K562 (cell line): ENCODE measurements around the gene CRYBG1. TPM values are rescaled to one million over a fixed set of nuclear protein-coding genes. Genes with fewer than 3 reads are reported as not detected.

Experiments used
- ATF1 ChIP-seq, 2 experiments: fragments of 450-650 bp in 1 of 2; IDR thresholded peaks; 2 replicates each; pipeline ENCODE4 v1.6.1; 2016; ENCODE audit warnings: missing compliant biosample characterization in 1 of 2, missing genetic modification characterization in 1 of 2
- CC2D1A ChIP-seq: fragments of 450-650 bp; IDR thresholded peaks from 2 replicates; pipeline ENCODE4 v1.6.1; 2017; ENCODE audit warnings: mild to moderate bottlenecking
- CEBPB ChIP-seq: fragments of 450-650 bp; IDR thresholded peaks from 2 replicates; pipeline ENCODE4 v1.6.1; 2016; ENCODE audit warnings: missing genetic modification characterization, missing compliant biosample characterization
- GTF2E2 ChIP-seq: fragments of 200-800 bp; sonication (Bioruptor generic); IDR thresholded peaks from 2 replicates; pipeline ENCODE4 v1.6.1; 2016; ENCODE audit warnings: missing genetic modification characterization, missing compliant biosample characterization
- HOMEZ ChIP-seq: fragments of 250-450 bp; sonication (Bioruptor Pico); IDR thresholded peaks from 2 replicates; pipeline ENCODE4 v1.4.0; 2020; ENCODE audit warnings: mild to moderate bottlenecking, moderate library complexity
- MAFK ChIP-seq: IDR thresholded peaks from 2 replicates; pipeline ENCODE4 v1.6.1; 2011; ENCODE audit warnings: low read length, improper control_type of control experiment
- MECOM ChIP-seq: fragments of 250-450 bp; sonication (Bioruptor Pico); IDR thresholded peaks from 2 replicates; pipeline ENCODE4 v1.8.0; 2022; ENCODE audit warnings: inconsistent platforms
- PHF21A ChIP-seq: fragments of 450-650 bp; IDR thresholded peaks from 2 replicates; pipeline ENCODE4 v1.6.1; 2017; ENCODE audit warnings: low read depth, borderline replicate concordance
- SNAPC5 ChIP-seq: fragments of 250-450 bp; sonication (Bioruptor Pico); IDR thresholded peaks from 2 replicates; pipeline ENCODE4 v1.8.0; 2021; ENCODE audit warnings: moderate library complexity, mild to moderate bottlenecking, inconsistent platforms
- YY1 ChIP-seq, 3 experiments: IDR thresholded peaks; 2 replicates each; pipeline ENCODE4 v1.6.1; 2011; ENCODE audit warnings: low read length in 2 of 3, mild to moderate bottlenecking in 2 of 3, moderate library complexity in 2 of 3, borderline replicate concordance in 1 of 3, control low read depth in 1 of 3, low read depth in 1 of 3; ENCODE audit not compliant: insufficient read depth in 3 of 3, insufficient replicate concordance in 2 of 3, control insufficient read depth in 1 of 3, insufficient read length in 1 of 3; ENCODE audit errors: extremely low read depth in 1 of 3
- ZFPM2 ChIP-seq: fragments of 250-450 bp; sonication (Bioruptor Pico); IDR thresholded peaks from 2 replicates; pipeline ENCODE4 v1.5.1; 2022; ENCODE audit warnings: mild to moderate bottlenecking
- ZNF175 ChIP-seq: fragments of 200-800 bp; sonication (Bioruptor generic); IDR thresholded peaks from 2 replicates; pipeline ENCODE4 v1.6.1; 2016; ENCODE audit warnings: low read depth, mild to moderate bottlenecking, missing genetic modification characterization, missing compliant biosample characterization
- ZNF778 ChIP-seq: fragments of 450-650 bp; formaldehyde crosslinking; IDR thresholded peaks from 2 replicates; pipeline ENCODE4 v1.4.0; 2020; ENCODE audit warnings: mild to moderate bottlenecking, moderate library complexity
- polyA plus RNA-seq, 8 experiments: library from polyadenylated mRNA; depleted of rRNA in 4 of 8; stranded (reverse) in 5 of 8; unstranded in 3 of 8; fragments of >200 nt; fragmentation: Nextera tagmentation in 2 of 8; fragmentation: Illumina TruSeq in 1 of 8; extraction: Ambion mirVana in 2 of 8; extraction: Trizol in 1 of 8; gene quantifications; 2 replicates each; pipeline versions ENCODE4 v1.2.1 to v1.2.3, GENCODE V29; 2011 to 2014; ENCODE audit warnings: inconsistent platforms in 1 of 8, missing spikeins in 1 of 8
- total RNA-seq, 7 experiments: library from RNA; depleted of rRNA in 6 of 7; stranded (reverse); fragments of >200 nt in 6 of 7; fragmentation: Illumina TruSeq in 2 of 7; extraction: Trizol in 2 of 7; gene quantifications; 2 replicates each; pipeline versions ENCODE4 v1.2.1 to v1.2.3, GENCODE V29; 2011 to 2021; ENCODE audit warnings: low replicate concordance in 1 of 7
- TF ChIP-seq, protein P1 (sequence below), 3 experiments: fragments of 200-800 bp in 1 of 3; fragments of 250-450 bp in 1 of 3; fragments of 450-650 bp in 1 of 3; sonication (Bioruptor Pico) in 1 of 3; sonication (Bioruptor generic) in 1 of 3; formaldehyde crosslinking in 1 of 3; IDR thresholded peaks; 2 replicates each; pipeline versions ENCODE4 v1.6.1 to v1.8.0; 2016 to 2022; ENCODE audit warnings: mild to moderate bottlenecking in 2 of 3, missing genetic modification characterization in 2 of 3, missing compliant biosample characterization in 1 of 3, moderate library complexity in 1 of 3
- TF ChIP-seq, protein P2 (sequence below): sonication (generic); formaldehyde crosslinking; IDR thresholded peaks from 2 replicates; pipeline ENCODE4 v1.8.1; 2022; ENCODE audit warnings: missing genetic modification reagents
- TF ChIP-seq, protein P3 (sequence below): sonication (generic); formaldehyde crosslinking; IDR thresholded peaks from 2 replicates; pipeline ENCODE4 v1.8.0; 2022; ENCODE audit warnings: mild to moderate bottlenecking, missing genetic modification reagents, borderline replicate concordance

CRYBG1 gene
- total and polyA plus RNA-seq, 9 of the 15 experiments (the other 6 are each of a cell fraction or from before 2014, with no cell fraction given) = 0.07 to 0.47 (median 0.11) TPM

DNA sequence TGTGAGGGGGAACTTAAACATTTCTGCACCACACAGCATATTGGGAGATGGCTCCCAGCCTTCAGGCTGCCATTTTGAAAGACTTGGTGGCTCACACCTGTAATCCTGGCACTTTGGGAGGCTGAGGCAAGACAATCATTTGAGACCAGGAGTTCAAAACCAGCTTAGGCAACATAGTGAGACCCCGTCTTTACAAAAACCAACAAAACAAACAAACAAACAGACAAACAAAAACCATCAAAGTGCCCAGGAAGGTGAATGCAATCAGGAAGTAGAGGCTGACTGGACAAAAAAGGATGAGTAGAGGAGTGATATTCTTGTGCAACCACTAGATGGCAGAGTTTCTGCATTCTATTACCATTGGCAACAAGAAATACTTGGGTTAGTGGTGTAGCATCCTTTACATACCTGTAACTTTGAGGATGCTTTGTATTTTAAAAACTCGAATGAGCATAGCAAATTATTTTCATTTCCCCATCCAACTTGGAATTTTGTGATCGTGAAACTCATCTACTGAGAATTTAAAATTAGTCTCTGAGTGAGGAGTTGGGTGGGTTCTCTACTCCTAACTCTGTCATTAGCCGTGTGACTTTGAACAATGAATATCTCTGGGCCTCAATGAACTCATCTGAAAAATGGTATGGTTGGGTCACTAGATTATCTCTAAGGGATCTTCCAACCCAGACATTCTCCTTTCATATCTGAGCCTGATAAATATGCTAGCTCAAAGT, 84.4 kb downstream of the CRYBG1 start (continued):
- TF ChIP-seq, protein P1, sequence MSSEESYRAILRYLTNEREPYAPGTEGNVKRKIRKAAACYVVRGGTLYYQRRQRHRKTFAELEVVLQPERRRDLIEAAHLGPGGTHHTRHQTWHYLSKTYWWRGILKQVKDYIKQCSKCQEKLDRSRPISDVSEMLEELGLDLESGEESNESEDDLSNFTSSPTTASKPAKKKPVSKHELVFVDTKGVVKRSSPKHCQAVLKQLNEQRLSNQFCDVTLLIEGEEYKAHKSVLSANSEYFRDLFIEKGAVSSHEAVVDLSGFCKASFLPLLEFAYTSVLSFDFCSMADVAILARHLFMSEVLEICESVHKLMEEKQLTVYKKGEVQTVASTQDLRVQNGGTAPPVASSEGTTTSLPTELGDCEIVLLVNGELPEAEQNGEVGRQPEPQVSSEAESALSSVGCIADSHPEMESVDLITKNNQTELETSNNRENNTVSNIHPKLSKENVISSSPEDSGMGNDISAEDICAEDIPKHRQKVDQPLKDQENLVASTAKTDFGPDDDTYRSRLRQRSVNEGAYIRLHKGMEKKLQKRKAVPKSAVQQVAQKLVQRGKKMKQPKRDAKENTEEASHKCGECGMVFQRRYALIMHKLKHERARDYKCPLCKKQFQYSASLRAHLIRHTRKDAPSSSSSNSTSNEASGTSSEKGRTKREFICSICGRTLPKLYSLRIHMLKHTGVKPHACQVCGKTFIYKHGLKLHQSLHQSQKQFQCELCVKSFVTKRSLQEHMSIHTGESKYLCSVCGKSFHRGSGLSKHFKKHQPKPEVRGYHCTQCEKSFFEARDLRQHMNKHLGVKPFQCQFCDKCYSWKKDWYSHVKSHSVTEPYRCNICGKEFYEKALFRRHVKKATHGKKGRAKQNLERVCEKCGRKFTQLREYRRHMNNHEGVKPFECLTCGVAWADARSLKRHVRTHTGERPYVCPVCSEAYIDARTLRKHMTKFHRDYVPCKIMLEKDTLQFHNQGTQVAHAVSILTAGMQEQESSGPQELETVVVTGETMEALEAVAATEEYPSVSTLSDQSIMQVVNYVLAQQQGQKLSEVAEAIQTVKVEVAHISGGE (CRISPR knock-in tag; IDR thresholded peaks at IDR 0.05) = no peak
- TF ChIP-seq PHF21A (0 out of 2 replicates have a peak, but pooled peaks have one; percentile 24), ZNF175 (no peak), MAFK (peak; percentile 21; the same call in 1 of the 2 replicates), SNAPC5 (no peak), HOMEZ (CRISPR knock-in tag) (no peak), YY1 (IDR thresholded peaks at IDR 0.05; ENCODE audit: borderline replicate concordance in 1 of 3, control insufficient read depth in 1 of 3, extremely low read depth in 1 of 3, insufficient read depth in 3 of 3, insufficient read length in 1 of 3, insufficient replicate concordance in 2 of 3, low read depth in 1 of 3, low read length in 2 of 3) (peak in 1 of 3 experiments; percentile 64), ZNF778 (CRISPR knock-in tag) (no peak), ZFPM2 (CRISPR knock-in tag) (no peak), GTF2E2 (tag) (0 out of 2 replicates have a peak, but pooled peaks have one; percentile 35), ATF1 (CRISPR knock-in tag; IDR thresholded peaks at IDR 0.05) (no peak), ATF1 (tag; IDR thresholded peaks at IDR 0.05) (no peak), CC2D1A (0 out of 2 replicates have a peak, but pooled peaks have one; percentile 38), MECOM (no peak), CEBPB (tag) (peak; percentile 73)
- TF ChIP-seq, protein P2, sequence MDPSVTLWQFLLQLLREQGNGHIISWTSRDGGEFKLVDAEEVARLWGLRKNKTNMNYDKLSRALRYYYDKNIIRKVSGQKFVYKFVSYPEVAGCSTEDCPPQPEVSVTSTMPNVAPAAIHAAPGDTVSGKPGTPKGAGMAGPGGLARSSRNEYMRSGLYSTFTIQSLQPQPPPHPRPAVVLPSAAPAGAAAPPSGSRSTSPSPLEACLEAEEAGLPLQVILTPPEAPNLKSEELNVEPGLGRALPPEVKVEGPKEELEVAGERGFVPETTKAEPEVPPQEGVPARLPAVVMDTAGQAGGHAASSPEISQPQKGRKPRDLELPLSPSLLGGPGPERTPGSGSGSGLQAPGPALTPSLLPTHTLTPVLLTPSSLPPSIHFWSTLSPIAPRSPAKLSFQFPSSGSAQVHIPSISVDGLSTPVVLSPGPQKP (CRISPR knock-in tag) = no peak
- TF ChIP-seq, protein P3, sequence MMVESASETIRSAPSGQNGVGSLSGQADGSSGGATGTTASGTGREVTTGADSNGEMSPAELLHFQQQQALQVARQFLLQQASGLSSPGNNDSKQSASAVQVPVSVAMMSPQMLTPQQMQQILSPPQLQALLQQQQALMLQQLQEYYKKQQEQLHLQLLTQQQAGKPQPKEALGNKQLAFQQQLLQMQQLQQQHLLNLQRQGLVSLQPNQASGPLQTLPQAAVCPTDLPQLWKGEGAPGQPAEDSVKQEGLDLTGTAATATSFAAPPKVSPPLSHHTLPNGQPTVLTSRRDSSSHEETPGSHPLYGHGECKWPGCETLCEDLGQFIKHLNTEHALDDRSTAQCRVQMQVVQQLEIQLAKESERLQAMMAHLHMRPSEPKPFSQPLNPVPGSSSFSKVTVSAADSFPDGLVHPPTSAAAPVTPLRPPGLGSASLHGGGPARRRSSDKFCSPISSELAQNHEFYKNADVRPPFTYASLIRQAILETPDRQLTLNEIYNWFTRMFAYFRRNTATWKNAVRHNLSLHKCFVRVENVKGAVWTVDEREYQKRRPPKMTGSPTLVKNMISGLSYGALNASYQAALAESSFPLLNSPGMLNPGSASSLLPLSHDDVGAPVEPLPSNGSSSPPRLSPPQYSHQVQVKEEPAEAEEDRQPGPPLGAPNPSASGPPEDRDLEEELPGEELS = no peak
